Osteocyte (in vitro differentiated cells): ENCODE results near the gene AOPEP. TPM values are rescaled to one million over a fixed set of nuclear protein-coding genes. Genes with fewer than 3 reads are reported as not detected.

Source experiments
- DNase-seq: peaks from one replicate; pipeline ENCODE4 v3.0.0; 2021; ENCODE audit warnings: mixed read lengths; ENCODE audit not compliant: unreplicated experiment; ENCODE audit errors: extremely low spot score
- H3K27ac Mint-ChIP-seq: one replicate; pipeline ENCODE4 v1.8.0; 2021; ENCODE audit warnings: mild to moderate bottlenecking, mixed read lengths; ENCODE audit not compliant: unreplicated experiment
- H3K27me3 Mint-ChIP-seq: one replicate; pipeline ENCODE4 v1.8.0; 2021; ENCODE audit warnings: mixed read lengths; ENCODE audit not compliant: unreplicated experiment
- H3K36me3 Mint-ChIP-seq: one replicate; pipeline ENCODE4 v1.8.0; 2021; ENCODE audit warnings: mixed read lengths; ENCODE audit not compliant: unreplicated experiment
- H3K4me1 Mint-ChIP-seq: one replicate; pipeline ENCODE4 v1.8.0; 2021; ENCODE audit warnings: mixed read lengths; ENCODE audit not compliant: unreplicated experiment
- H3K4me3 Mint-ChIP-seq: one replicate; pipeline ENCODE4 v1.8.0; 2021; ENCODE audit warnings: mild to moderate bottlenecking, moderate library complexity, mixed read lengths; ENCODE audit not compliant: unreplicated experiment
- H3K9me3 Mint-ChIP-seq: one replicate; pipeline ENCODE4 v1.8.0; 2021; ENCODE audit warnings: mixed read lengths; ENCODE audit not compliant: unreplicated experiment
- total RNA-seq: library from RNA; stranded (reverse); gene quantifications from 2 replicates; pipeline ENCODE4 v1.2.1, GENCODE V29; 2021
- TF ChIP-seq, protein P1 (sequence below): fragments of 200-600 bp; sonication (generic); IDR thresholded peaks from 2 replicates; pipeline ENCODE4 v1.5.0; 2021; ENCODE audit warnings: antibody characterized with exemption, mild to moderate bottlenecking, moderate library complexity

Gene AOPEP
- total RNA-seq, 1 donor from 2014 or later = 108 TPM

DNA sequence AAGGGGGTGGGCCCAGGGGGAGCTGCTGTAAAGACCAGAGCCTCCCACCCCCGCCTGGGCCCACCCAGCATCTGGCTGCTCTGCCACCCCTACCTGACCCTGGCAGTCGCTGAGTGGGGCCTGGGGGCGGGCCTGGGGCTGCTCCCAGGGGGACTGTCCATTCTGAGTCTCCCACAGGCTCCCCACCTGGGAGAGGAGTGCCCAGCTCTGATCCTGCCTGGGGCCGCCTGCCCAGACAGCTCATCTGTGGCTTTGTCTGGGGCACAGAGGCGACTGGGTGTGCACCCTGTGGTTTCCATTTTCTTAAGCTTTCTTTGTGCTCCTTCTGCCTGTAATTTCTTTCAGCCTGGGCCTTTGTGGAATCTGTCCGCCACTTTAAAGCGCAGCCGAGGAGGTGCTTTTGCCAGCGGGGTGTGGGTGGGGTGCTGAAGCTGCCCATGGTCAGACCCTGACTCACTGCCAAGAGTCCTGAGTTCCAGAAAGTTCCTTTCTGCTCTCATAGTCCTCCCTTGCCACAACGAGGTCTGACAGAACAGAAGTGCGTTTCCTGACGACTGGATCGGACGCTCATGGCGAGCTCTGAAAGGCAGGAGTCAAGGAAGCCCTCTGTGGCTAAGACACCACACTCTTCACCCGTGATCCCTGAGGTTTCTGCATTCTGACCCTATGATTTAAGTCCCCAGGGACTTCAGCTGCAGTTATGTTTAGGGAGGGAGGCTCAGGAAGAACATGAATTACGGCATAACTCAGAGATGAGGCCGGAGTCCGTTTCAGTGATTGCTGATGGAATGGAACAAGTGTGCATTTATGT lies 366.0 kb downstream of the AOPEP start:
- H3K36me3 Mint-ChIP-seq = peaks cover 31% of the 10 kb centered on the region
- H3K4me3 Mint-ChIP-seq = peak overlapping the region; percentile 15
- H3K4me1 Mint-ChIP-seq = peaks cover 89% of the 10 kb centered on the region
- peak; percentile 91 for DNase-seq
- peak overlapping the region; percentile 97 for H3K27ac Mint-ChIP-seq
- TF ChIP-seq, protein P1, sequence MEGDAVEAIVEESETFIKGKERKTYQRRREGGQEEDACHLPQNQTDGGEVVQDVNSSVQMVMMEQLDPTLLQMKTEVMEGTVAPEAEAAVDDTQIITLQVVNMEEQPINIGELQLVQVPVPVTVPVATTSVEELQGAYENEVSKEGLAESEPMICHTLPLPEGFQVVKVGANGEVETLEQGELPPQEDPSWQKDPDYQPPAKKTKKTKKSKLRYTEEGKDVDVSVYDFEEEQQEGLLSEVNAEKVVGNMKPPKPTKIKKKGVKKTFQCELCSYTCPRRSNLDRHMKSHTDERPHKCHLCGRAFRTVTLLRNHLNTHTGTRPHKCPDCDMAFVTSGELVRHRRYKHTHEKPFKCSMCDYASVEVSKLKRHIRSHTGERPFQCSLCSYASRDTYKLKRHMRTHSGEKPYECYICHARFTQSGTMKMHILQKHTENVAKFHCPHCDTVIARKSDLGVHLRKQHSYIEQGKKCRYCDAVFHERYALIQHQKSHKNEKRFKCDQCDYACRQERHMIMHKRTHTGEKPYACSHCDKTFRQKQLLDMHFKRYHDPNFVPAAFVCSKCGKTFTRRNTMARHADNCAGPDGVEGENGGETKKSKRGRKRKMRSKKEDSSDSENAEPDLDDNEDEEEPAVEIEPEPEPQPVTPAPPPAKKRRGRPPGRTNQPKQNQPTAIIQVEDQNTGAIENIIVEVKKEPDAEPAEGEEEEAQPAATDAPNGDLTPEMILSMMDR = no peak
- no peaks in the 10 kb centered on the region for H3K27me3 Mint-ChIP-seq
- H3K9me3 Mint-ChIP-seq = no peaks in the 10 kb centered on the region

DNA sequence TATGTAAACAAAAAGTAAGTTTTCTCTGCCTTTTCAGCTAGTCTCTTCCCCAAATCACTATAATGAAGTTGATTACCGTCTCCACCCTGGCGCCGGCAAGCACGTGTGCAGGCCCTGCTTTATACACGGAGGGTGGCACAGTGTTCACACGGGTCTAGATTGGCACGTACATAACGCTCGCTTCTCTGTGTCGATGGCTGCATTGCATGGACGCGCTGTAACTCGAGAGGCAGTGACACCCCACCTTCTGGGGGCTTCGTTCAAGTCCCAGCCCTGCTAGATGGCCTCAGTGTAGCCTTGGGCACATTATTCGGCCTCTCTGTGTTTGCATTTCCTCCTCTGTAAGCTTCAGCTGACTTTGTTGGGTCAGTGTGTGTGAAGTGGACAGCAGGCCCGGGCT lies 367.1 kb downstream of the AOPEP start:
- TF ChIP-seq, protein P1 = no peak
- DNase-seq = no peak
- Mint-ChIP-seq H3K27me3 (no peaks in the 10 kb centered on the region), H3K27ac (peak overlapping the region; percentile 97), H3K9me3 (no peaks in the 10 kb centered on the region), H3K36me3 (peaks cover 27% of the 10 kb centered on the region), H3K4me3 (no peak overlapping the region), H3K4me1 (peaks cover 90% of the 10 kb centered on the region)

DNA sequence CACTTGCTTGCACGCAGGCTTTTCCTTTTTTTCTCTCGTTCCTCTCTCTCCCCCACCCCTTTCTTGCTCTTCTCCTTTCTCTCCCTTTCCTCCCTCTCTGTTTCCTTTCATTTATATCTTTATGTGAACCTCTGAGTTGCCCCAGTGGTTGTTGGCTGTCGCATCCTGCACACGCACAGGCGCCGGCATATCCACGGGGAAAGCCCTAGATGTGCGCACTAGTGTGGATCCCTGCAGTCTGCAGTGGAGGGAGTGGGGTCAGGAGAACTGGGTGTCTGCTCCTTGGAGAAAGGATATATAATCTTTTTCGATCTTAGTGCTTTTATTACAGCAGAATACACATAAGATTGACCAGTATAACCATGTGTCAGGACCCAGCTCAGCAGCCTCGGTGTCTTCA lies 367.5 kb downstream of the AOPEP start:
- Mint-ChIP-seq H3K27me3 (no peaks in the 10 kb centered on the region), H3K4me1 (peaks cover 90% of the 10 kb centered on the region), H3K36me3 (peaks cover 26% of the 10 kb centered on the region), H3K4me3 (no peak overlapping the region), H3K9me3 (no peaks in the 10 kb centered on the region), H3K27ac (peak overlapping the region; percentile 97)
- no peak for DNase-seq
- TF ChIP-seq, protein P1 = no peak

DNA sequence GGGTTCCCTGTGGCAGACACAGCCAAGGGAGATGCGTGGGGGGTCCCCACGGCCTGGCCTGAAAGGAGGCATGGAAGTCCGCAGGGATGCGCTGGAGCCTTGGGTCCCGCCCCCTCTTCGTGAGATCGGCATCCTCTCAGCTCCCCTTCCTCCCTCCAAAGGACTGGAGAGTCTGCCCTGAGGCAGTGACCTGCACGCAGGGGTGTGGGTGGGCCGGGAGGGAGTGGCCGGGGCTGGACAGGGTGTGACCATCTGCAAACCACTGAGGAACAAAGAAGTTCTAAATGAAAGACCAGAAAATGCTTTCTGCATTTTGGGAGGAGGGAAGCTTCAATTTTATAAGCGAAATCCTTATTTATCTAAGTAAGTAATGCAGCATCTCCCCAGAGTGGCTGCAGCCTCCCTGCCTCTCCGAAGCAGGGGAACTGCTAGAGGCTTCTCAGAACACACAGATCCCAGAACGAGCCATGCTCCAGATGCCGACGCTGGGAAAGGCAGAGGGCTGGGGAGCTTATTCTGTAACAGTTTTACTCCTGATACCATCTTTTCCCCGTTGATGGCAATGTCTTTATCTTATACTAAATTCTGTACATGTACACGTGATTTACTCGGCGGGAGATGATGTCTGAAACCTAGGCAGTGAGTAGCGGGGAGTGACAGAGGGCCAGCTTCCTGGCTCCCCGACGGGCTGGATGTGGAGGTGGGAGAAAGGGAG lies 369.3 kb downstream of the AOPEP start:
- DNase-seq = no peak
- no peaks in the 10 kb centered on the region for H3K9me3 Mint-ChIP-seq
- no peaks in the 10 kb centered on the region for H3K27me3 Mint-ChIP-seq
- H3K36me3 Mint-ChIP-seq = peaks cover 29% of the 10 kb centered on the region
- H3K4me3 Mint-ChIP-seq = no peak overlapping the region
- TF ChIP-seq, protein P1 = no peak
- peak overlapping the region; percentile 11 for H3K27ac Mint-ChIP-seq
- H3K4me1 Mint-ChIP-seq = peaks cover 73% of the 10 kb centered on the region

DNA sequence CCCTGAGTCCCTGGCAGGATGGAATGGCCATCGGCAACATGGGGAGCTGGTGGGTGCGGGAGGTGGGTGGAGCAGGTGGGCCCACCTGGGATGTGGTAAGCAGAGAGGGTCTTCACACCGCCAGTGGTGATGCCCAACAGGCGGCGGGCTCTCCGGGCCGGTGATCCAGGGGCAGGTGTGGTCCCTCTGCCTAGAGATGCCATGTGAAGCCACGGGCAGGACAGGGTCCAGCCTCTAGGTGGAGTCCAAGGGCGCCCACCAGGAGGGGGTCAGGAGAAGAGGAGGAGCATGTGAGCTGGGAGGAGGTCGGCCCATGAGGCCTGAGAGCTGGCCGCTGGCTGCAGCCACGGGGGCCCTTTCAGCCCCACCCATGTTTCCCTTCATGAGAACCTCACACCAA lies 369.9 kb downstream of the AOPEP start:
- TF ChIP-seq, protein P1 = no peak
- DNase-seq = no peak
- no peak overlapping the region for H3K4me3 Mint-ChIP-seq
- no peaks in the 10 kb centered on the region for H3K9me3 Mint-ChIP-seq
- no peaks in the 10 kb centered on the region for H3K27me3 Mint-ChIP-seq
- H3K36me3 Mint-ChIP-seq = peaks cover 32% of the 10 kb centered on the region
- no peak overlapping the region for H3K27ac Mint-ChIP-seq
- H3K4me1 Mint-ChIP-seq = peaks cover 68% of the 10 kb centered on the region
